ENCODE measurements around the gene DOK3.

DNA sequence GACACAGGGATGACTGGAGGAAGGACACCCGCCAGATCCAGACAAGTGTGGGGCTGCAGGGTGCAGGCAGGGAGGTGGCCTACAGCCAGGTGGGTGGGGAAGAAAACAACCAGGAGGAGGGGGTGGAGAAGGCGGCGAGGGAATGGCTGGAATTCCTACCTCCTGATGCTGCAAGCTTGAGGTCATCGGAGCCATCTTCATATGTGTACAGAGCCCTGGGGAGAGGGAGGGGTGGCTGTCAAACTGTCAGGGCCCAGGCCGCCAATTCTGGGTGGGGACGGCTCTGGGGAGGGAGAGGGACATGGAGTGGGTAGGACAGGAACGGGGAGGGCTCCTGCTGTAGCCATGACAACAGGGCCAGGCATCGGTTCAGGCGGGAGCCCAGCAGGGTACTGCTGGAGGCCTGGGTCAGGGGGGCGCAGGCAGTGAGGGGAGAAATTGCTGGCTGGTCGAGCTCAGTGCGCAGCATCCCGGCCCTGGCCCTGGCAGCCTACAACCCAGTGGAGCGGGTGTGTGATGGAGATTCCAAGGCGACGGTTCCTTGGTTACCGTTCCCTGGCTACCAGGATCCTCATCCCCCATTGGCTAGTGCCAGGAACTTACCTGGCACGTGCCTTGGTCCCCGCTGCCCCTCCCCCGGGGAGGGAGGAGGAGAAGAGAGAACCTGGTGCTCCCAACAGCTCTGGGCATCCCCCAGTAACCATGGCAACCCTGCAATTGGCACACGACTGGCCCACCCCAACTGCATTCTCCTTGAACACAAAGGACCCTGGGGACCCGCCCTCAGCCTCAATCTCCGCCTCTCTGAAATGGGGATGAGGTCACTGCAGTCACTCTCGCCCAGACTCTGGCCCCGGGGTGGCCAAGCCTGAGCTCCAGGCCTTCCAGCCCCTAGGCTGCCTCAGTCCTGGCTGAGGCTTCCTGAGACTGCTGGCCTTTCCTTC, 40.7 kb downstream of the DOK3 start:
- TF ChIP-seq, protein P1, sequence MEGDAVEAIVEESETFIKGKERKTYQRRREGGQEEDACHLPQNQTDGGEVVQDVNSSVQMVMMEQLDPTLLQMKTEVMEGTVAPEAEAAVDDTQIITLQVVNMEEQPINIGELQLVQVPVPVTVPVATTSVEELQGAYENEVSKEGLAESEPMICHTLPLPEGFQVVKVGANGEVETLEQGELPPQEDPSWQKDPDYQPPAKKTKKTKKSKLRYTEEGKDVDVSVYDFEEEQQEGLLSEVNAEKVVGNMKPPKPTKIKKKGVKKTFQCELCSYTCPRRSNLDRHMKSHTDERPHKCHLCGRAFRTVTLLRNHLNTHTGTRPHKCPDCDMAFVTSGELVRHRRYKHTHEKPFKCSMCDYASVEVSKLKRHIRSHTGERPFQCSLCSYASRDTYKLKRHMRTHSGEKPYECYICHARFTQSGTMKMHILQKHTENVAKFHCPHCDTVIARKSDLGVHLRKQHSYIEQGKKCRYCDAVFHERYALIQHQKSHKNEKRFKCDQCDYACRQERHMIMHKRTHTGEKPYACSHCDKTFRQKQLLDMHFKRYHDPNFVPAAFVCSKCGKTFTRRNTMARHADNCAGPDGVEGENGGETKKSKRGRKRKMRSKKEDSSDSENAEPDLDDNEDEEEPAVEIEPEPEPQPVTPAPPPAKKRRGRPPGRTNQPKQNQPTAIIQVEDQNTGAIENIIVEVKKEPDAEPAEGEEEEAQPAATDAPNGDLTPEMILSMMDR (IDR thresholded peaks at IDR 0.05) = no peak
- TF ChIP-seq EZH2 (IDR thresholded peaks at IDR 0.05; ENCODE audit: borderline replicate concordance, insufficient read depth, low read depth, low read length, poor library complexity, severe bottlenecking) = no peak
